ENCODE measurements around the gene ICAM1. TPM values are rescaled to one million over a fixed set of nuclear protein-coding genes. Genes with fewer than 3 reads are reported as not detected.

ICAM1 gene
- total and polyA plus RNA-seq, 2 of the 8 experiments (the other 6 are each of a cell fraction or from before 2014, with no cell fraction given): 4.0 to 9.4 TPM

GRCh38 chr19:10243606-10244005 lies 27.3 kb upstream of the ICAM1 start:
- 95% methylated on average over 7 of the region's 7 CpGs; no CpG with 5 or more reads in 1 of the 2 experiments for WGBS, 2 experiments (ENCODE audit: extremely low coverage in 1 of 2, insufficient coverage in 1 of 2, insufficient read length in 1 of 2, insufficient replicate concordance in 2 of 2, low coverage in 1 of 2, low lambda C conversion rate in 2 of 2, missing lambda C conversion rate in 1 of 2)
- Histone ChIP-seq H4K8ac (ENCODE audit: extremely low read depth, insufficient read depth, low read length) (no peak overlapping the region), H2AK5ac (ENCODE audit: low read depth, low read length) (no peak overlapping the region), H3K23me2 (ENCODE audit: low read depth, low read length) (no peaks in the 10 kb centered on the region), H2AFZ (ENCODE audit: low read length) (no peak overlapping the region), H3K9ac (replicated peaks in 1 of 4; ENCODE audit: extremely low read depth in 1 of 4, low read depth in 3 of 4, low read length in 3 of 4) (no peak overlapping the region), H3K79me2 (ENCODE audit: control insufficient read depth in 1 of 2, insufficient read depth in 2 of 2, low read length in 2 of 2) (no peaks in the 10 kb centered on the region), H3K79me1 (ENCODE audit: low read depth, low read length) (no peaks in the 10 kb centered on the region), H2BK12ac (ENCODE audit: low read depth, low read length) (no peak overlapping the region), H3K56ac (replicated peaks; ENCODE audit: insufficient read length, low read depth, low read length) (no peak overlapping the region), H4K91ac (replicated peaks; ENCODE audit: insufficient read length, low read length) (no peak overlapping the region), H4K20me1 (replicated peaks in 1 of 2; ENCODE audit: control insufficient read depth in 1 of 2, insufficient read depth in 2 of 2, low read length in 2 of 2) (no peaks in the 10 kb centered on the region), H3K4ac (replicated peaks; ENCODE audit: insufficient read length, low read depth, low read length) (no peak overlapping the region), H3K27ac (ENCODE audit: low read depth, low read length) (no peak overlapping the region), H3K9me3 (ENCODE audit: insufficient read depth in 2 of 2, low read depth in 1 of 2, low read length in 1 of 2) (no peaks in the 10 kb centered on the region), H3K4me1 (replicated peaks in 1 of 4; ENCODE audit: control insufficient read depth in 3 of 4, insufficient read depth in 4 of 4, low read length in 3 of 4) (peaks cover 0 to 7% (median 2%) of the 10 kb centered on the region in 4 experiments; a peak in 4 of 7 replicates), H3K27me3 (replicated peaks in 1 of 4; ENCODE audit: control insufficient read depth in 3 of 4, extremely low read depth in 1 of 4, insufficient read depth in 3 of 4, low read length in 3 of 4) (no peaks in the 10 kb centered on the region), H2BK120ac (replicated peaks; ENCODE audit: low read depth, low read length) (no peak overlapping the region), H3K4me2 (ENCODE audit: insufficient read depth in 1 of 2, low read depth in 2 of 2, low read length in 2 of 2) (no peak overlapping the region), H2BK15ac (ENCODE audit: low read length) (no peak overlapping the region), H4K5ac (ENCODE audit: insufficient read length, low read depth, low read length) (no peak overlapping the region), H2BK20ac (ENCODE audit: low read length) (no peak overlapping the region), H3K18ac (ENCODE audit: extremely low read depth, low read length) (no peak overlapping the region), H3K23ac (ENCODE audit: insufficient read length) (no peak overlapping the region), H3K4me3 (ENCODE audit: extremely low read depth in 1 of 4, insufficient read depth in 2 of 4, low read depth in 3 of 4, low read length in 4 of 4) (no peak overlapping the region), H3K14ac (ENCODE audit: insufficient read length) (no peak overlapping the region), H3K36me3 (ENCODE audit: control insufficient read depth in 2 of 4, insufficient read depth in 4 of 4, low read length in 3 of 4) (no peaks in the 10 kb centered on the region), H2BK5ac (ENCODE audit: low read depth, low read length) (no peak overlapping the region)
- no peak for TF ChIP-seq POLR2A (IDR thresholded peaks at IDR 0.05; ENCODE audit: control extremely low read depth in 1 of 2, low read depth in 2 of 2, low read length in 2 of 2)
- no peak for TF ChIP-seq TEAD4 (IDR thresholded peaks at IDR 0.05; ENCODE audit: low read depth, low read length)
- TF ChIP-seq FOSL1 (IDR thresholded peaks at IDR 0.05; ENCODE audit: insufficient read depth, low read depth, low read length): no peak
- no peak for TF ChIP-seq EGR1 (IDR thresholded peaks at IDR 0.05; ENCODE audit: borderline replicate concordance, low read depth, low read length)
- DNase-seq (ENCODE audit: low read depth in 1 of 2, low spot score in 2 of 2): no peak
- CTCF ChIA-PET (ENCODE audit: partially characterized antibody): interaction anchor here (1.5 to 7.7 kb wide), 2 partner anchors 16 to 82 kb away, joined by 4 to 57 read pairs; no protein-coding TSS in a partner anchor
- FAIRE-seq: no peak
- POLR2A ChIA-PET (ENCODE audit: partially characterized antibody): interaction anchor here (0.7 to 2.0 kb wide), 2 partner anchors 13 to 177 kb away, joined by 3 to 8 read pairs; partner anchors contain the start of genes PDE4A and S1PR2

Data from H1 (cell line).